OCI-LY1 (cell line): ENCODE measurements around the gene CANT1.

Source experiments
- H2AFZ ChIP-seq: fragments of 200-600 bp; sonication (generic), shearing (Covaris generic); 2 replicates; pipeline ENCODE4 v1.6.0; 2014; ENCODE audit warnings: antibody characterized with exemption, mild to moderate bottlenecking, low read length
- H3F3A ChIP-seq: fragments of 200-600 bp; sonication (generic), shearing (Covaris generic); 2 replicates; pipeline ENCODE4 v1.6.0; 2014; ENCODE audit warnings: mild to moderate bottlenecking, antibody characterized with exemption, low read length, moderate library complexity; ENCODE audit not compliant: insufficient read depth
- H3K27ac ChIP-seq: fragments of 200-600 bp; sonication (generic); 2 replicates; pipeline ENCODE4 v1.5.1; 2014; ENCODE audit warnings: low read length, mixed run types, mild to moderate bottlenecking, low read depth; ENCODE audit not compliant: poor library complexity, severe bottlenecking
- H3K27me3 ChIP-seq: fragments of 200-600 bp; sonication (generic); 2 replicates; pipeline ENCODE4 v1.6.0; 2014; ENCODE audit warnings: antibody characterized with exemption, mild to moderate bottlenecking, low read length, moderate library complexity; ENCODE audit not compliant: insufficient read depth
- H3K36me3 ChIP-seq: fragments of 200-600 bp; sonication (generic); 2 replicates; pipeline ENCODE4 v1.6.1; 2014; ENCODE audit warnings: mild to moderate bottlenecking, antibody characterized with exemption, low read length, moderate library complexity, mixed read lengths; ENCODE audit not compliant: insufficient read depth
- H3K4me1 ChIP-seq: fragments of 200-600 bp; sonication (generic); 2 replicates; pipeline ENCODE4 v1.5.1; 2014; ENCODE audit warnings: mild to moderate bottlenecking, low read length, moderate library complexity; ENCODE audit not compliant: insufficient read depth, severe bottlenecking
- H3K4me2 ChIP-seq: fragments of 200-600 bp; sonication (generic), shearing (Covaris generic); 2 replicates; pipeline ENCODE4 v1.6.1; 2014; ENCODE audit warnings: low read length
- H3K4me3 ChIP-seq: fragments of 200-600 bp; sonication (generic); 2 replicates; pipeline ENCODE4 v1.5.1; 2014; ENCODE audit warnings: low read length, low read depth, mild to moderate bottlenecking, mixed read lengths; ENCODE audit not compliant: poor library complexity, severe bottlenecking
- H3K79me2 ChIP-seq: fragments of 200-600 bp; shearing (Covaris generic); 2 replicates; pipeline ENCODE4 v1.6.1; 2016; ENCODE audit warnings: mixed run types, low read length, mixed read lengths; ENCODE audit not compliant: insufficient read depth
- H3K9ac ChIP-seq: fragments of 200-600 bp; sonication (generic), shearing (Covaris generic); 2 replicates; pipeline ENCODE4 v1.6.1; 2014; ENCODE audit warnings: mild to moderate bottlenecking, low read length, mixed read lengths
- H3K9me2 ChIP-seq: fragments of 200-600 bp; sonication (generic), shearing (Covaris generic); 2 replicates; pipeline ENCODE4 v1.6.1; 2014; ENCODE audit warnings: low read depth, mild to moderate bottlenecking, low read length, mixed read lengths
- H3K9me3 ChIP-seq: fragments of 200-600 bp; shearing (Covaris generic); 2 replicates; pipeline ENCODE4 v1.6.1; 2014; ENCODE audit warnings: low read length, mixed read lengths
- H4K20me1 ChIP-seq: fragments of 200-600 bp; sonication (generic), shearing (Covaris generic); 2 replicates; pipeline ENCODE4 v1.6.0; 2016; ENCODE audit warnings: mild to moderate bottlenecking, low read length; ENCODE audit not compliant: insufficient read depth
- CTCF ChIP-seq: fragments of 200-600 bp; sonication (generic), shearing (Covaris generic); IDR thresholded peaks from 2 replicates; pipeline ENCODE4 v1.5.1; 2017; ENCODE audit warnings: mild to moderate bottlenecking, antibody characterized with exemption, low read length, moderate library complexity, mixed read lengths
- EZH2 ChIP-seq: fragments of 200-600 bp; sonication (generic), shearing (Covaris generic); IDR thresholded peaks from 2 replicates; pipeline ENCODE4 v1.8.0; 2017; ENCODE audit warnings: borderline replicate concordance, mixed run types, mild to moderate bottlenecking, antibody characterized with exemption, low read length, moderate library complexity, mixed read lengths

CANT1 gene

GRCh38 chr17:78993241-78993956 lies 16.2 kb downstream of the CANT1 start:
- H3K9me2 ChIP-seq, result no peaks in the 10 kb centered on the region
- H3K27ac ChIP-seq, result no peak overlapping the region
- no peak overlapping the region for H3K4me3 ChIP-seq
- no peaks in the 10 kb centered on the region for H3F3A ChIP-seq
- no peaks in the 10 kb centered on the region for H3K79me2 ChIP-seq
- no peak overlapping the region for H3K4me2 ChIP-seq
- H3K4me1 ChIP-seq, result no peaks in the 10 kb centered on the region
- H3K27me3 ChIP-seq, result no peaks in the 10 kb centered on the region
- no peak overlapping the region for H3K9ac ChIP-seq
- no peaks in the 10 kb centered on the region for H3K9me3 ChIP-seq
- TF ChIP-seq EZH2 (no peak), CTCF (peak; percentile 76)
- H2AFZ ChIP-seq, result no peak overlapping the region
- H3K36me3 ChIP-seq, result peaks cover 67% of the 10 kb centered on the region
- H4K20me1 ChIP-seq, result no peaks in the 10 kb centered on the region

- H2AFZ ChIP-seq, result no peak overlapping the region
- H3K4me1 ChIP-seq, result no peaks in the 10 kb centered on the region
- peaks cover 61% of the 10 kb centered on the region for H3K36me3 ChIP-seq
- no peaks in the 10 kb centered on the region for H3K9me3 ChIP-seq
- no peaks in the 10 kb centered on the region for H3K79me2 ChIP-seq
- H3F3A ChIP-seq, result no peaks in the 10 kb centered on the region
- H3K27me3 ChIP-seq, result no peaks in the 10 kb centered on the region
- TF ChIP-seq CTCF, result no peak
- no peak for TF ChIP-seq EZH2
- H3K27ac ChIP-seq, result no peak overlapping the region
- no peak overlapping the region for H3K4me3 ChIP-seq
- no peaks in the 10 kb centered on the region for H3K9me2 ChIP-seq
- H4K20me1 ChIP-seq, result no peaks in the 10 kb centered on the region
- H3K9ac ChIP-seq, result no peak overlapping the region
- H3K4me2 ChIP-seq, result no peak overlapping the region
Observed at GRCh38 chr17:78992542-78993212, 16.9 kb downstream of the CANT1 start.

- Histone ChIP-seq H3K9ac (no peak overlapping the region), H3K9me2 (no peaks in the 10 kb centered on the region), H2AFZ (no peak overlapping the region), H3K27ac (no peak overlapping the region), H3K27me3 (no peaks in the 10 kb centered on the region), H3K79me2 (no peaks in the 10 kb centered on the region), H3K4me2 (no peak overlapping the region), H3F3A (no peaks in the 10 kb centered on the region), H3K4me3 (no peak overlapping the region), H3K9me3 (no peaks in the 10 kb centered on the region), H3K36me3 (peaks cover 55% of the 10 kb centered on the region), H3K4me1 (no peaks in the 10 kb centered on the region), H4K20me1 (no peaks in the 10 kb centered on the region)
- TF ChIP-seq CTCF, result no peak
- no peak for TF ChIP-seq EZH2
Observed at GRCh38 chr17:78991906-78992532, 17.5 kb downstream of the CANT1 start.
